Subcutaneous adipose tissue (tissue), 4 donors: ENCODE data around the gene MITF. TPM values are rescaled to one million over a fixed set of nuclear protein-coding genes. Genes with fewer than 3 reads are reported as not detected.

Experiments used
- total RNA-seq, 4 donors: library from RNA; depleted of rRNA; stranded (reverse); fragments of >200 nt; gene quantifications; one replicate each; pipeline ENCODE4 v1.1.0, GENCODE V29; 2016
- TF ChIP-seq, protein P1 (sequence below): fragments of 450-650 bp; IDR thresholded peaks from one replicate; pipeline ENCODE4 v1.5.1; 2016; ENCODE audit warnings: low read depth, mild to moderate bottlenecking, control low read depth, antibody characterized with exemption, moderate library complexity

Gene MITF
- total RNA-seq, 4 donors from 2014 or later = 19.6 to 60.3 (median 32.5) TPM

DNA sequence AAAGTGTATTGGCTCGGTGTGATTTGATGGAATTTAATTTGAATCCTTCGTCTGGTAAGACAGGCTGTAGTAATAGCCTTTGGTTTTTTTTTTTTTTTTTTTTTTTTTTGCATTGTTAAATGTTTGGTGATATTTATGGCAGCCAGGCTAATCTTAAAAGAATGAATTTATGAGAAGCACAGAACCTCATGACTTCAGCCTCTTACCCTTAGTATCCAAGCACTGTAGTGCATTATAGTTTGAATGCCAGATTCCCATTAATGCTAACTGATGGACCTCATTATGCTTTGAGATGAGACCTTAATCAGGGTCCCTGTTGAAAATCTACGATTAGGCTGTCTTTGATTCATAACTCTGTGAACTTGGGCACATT lies 149.7 kb downstream of the MITF start:
- TF ChIP-seq, protein P1, sequence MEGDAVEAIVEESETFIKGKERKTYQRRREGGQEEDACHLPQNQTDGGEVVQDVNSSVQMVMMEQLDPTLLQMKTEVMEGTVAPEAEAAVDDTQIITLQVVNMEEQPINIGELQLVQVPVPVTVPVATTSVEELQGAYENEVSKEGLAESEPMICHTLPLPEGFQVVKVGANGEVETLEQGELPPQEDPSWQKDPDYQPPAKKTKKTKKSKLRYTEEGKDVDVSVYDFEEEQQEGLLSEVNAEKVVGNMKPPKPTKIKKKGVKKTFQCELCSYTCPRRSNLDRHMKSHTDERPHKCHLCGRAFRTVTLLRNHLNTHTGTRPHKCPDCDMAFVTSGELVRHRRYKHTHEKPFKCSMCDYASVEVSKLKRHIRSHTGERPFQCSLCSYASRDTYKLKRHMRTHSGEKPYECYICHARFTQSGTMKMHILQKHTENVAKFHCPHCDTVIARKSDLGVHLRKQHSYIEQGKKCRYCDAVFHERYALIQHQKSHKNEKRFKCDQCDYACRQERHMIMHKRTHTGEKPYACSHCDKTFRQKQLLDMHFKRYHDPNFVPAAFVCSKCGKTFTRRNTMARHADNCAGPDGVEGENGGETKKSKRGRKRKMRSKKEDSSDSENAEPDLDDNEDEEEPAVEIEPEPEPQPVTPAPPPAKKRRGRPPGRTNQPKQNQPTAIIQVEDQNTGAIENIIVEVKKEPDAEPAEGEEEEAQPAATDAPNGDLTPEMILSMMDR = no peak

DNA sequence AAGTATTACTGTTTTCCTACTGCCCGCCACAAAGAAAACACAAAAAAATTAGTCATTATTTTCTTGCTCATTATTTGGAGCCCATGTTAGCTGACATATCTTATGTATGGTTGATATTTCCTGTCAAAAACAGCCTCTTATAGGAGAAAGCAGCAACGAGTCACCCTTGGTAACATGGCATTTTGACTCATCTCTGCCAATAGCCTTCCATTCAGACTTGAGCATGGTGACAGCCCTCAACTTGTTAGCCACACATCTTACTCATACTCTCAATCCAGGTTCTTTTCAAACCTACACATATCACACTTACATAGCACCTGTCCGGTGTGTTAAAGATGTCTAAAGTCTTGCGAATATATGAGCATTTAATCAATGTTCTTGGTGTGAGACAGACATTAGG lies 150.8 kb downstream of the MITF start:
- TF ChIP-seq, protein P1 = no peak

DNA sequence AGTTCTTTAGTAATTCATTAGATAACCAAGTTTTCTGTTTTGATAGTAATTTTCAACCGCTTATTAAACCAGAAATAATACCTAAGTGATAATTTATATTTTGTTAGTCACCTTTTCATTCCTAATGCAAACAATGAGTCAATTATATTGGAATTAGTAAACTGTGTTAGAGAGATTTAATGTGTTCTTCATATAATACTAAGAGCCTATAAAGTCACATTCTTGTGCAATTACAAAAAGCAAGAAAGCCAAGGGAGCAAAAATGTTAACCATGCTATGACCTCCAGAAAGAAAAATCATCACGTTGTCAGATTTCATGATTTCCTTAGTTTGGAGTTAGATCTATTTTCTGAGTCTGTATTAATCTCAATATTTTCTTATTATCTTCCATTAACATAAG lies 151.4 kb downstream of the MITF start:
- TF ChIP-seq, protein P1 = no peak

DNA sequence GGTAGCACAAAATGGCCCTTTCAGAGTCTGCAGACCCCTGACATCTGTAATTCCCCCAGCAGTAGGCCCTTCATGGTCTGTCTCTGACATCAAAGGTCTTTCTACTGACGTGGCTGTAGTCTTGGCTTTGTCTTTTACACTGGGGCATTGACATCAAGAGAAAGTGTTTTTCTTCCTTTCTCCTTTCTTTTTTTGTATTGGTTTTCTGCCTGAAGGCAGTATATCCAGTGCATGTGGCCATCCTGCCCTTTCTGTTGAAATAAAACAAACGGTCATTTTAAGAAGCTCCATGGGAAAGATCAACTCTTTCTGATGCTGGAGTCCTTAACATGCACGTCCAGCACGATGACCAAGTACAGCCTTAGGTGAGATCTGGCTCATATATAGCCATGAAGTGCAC lies 153.4 kb downstream of the MITF start:
- TF ChIP-seq, protein P1 = no peak

DNA sequence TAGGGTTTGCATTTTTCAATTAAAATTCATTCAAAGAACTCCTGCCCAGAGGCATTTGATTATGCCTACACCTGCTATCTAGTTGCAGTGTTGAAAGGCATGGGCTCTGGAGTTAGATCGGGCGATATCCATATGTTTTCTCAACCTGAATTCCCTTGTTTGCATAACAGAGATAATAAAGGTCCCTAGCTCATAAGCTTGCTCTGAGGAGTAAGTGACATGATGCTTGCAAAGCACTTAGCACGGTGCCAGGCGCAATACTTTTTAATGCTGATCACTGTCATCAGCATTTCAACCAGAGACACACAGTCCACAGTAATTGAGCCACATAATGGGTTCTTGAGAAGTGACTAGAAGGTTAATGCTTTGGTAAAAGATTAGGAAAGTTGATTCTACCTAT lies 154.0 kb downstream of the MITF start:
- TF ChIP-seq, protein P1 = no peak

DNA sequence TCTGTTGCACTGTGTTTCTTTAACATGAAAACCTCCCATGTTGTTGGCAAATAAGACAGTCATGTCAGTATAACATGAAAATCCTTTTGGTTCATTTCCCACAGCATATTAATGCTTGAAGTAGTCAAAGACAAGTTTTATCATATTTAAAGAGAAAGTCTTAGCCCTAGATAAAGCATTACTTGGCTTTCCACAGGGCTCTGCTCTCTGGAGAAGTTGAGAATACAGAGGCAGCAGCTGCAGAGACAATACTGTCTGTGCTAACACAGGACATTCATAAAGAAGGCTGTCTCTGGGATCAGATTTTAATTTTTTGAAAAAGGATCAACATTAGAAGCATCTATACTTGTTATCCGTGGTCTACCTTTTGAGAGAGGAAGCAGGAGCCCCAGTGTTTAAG lies 156.8 kb downstream of the MITF start:
- TF ChIP-seq, protein P1 = no peak

DNA sequence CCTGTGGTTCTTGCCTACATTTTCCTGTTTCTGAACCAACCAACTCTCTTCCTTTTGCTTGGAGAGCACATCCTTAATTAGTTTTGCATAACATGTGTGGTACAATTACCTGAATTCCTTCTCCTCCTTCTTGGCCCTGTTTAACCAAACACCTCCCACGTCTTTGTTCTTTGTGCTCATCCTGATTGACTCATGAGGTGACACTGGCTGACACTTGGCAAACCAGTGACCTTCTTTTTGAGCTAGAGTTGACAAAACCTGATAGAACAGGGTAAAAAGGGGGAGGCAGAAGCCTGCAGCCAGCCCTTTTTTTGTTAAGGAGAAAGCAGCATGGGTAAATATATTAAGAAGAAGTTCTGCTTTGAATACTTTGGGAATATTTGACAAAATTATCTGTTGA lies 161.1 kb downstream of the MITF start:
- TF ChIP-seq, protein P1 = no peak
